ENCODE data around the gene SYCE3.

Gene SYCE3

DNA sequence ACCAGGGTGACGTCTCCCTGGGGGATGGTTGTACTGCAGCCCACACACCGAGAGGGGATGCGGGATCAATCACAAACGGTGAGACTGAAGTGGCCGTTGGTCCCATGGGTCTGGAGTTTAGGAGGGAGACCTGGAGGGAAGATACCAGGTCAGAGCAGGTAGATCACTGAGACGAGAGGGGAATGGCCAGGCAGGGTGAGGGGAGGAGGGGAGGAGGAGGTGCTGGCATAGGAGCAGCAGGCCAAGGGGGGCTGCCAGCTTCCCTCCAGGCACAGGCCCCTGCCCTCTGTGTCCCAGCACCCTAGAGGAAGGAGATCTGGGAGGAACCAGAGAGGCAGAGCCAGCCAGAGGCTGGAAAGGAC, 44.9 kb upstream of the SYCE3 start:
- TF ChIP-seq, protein P1, sequence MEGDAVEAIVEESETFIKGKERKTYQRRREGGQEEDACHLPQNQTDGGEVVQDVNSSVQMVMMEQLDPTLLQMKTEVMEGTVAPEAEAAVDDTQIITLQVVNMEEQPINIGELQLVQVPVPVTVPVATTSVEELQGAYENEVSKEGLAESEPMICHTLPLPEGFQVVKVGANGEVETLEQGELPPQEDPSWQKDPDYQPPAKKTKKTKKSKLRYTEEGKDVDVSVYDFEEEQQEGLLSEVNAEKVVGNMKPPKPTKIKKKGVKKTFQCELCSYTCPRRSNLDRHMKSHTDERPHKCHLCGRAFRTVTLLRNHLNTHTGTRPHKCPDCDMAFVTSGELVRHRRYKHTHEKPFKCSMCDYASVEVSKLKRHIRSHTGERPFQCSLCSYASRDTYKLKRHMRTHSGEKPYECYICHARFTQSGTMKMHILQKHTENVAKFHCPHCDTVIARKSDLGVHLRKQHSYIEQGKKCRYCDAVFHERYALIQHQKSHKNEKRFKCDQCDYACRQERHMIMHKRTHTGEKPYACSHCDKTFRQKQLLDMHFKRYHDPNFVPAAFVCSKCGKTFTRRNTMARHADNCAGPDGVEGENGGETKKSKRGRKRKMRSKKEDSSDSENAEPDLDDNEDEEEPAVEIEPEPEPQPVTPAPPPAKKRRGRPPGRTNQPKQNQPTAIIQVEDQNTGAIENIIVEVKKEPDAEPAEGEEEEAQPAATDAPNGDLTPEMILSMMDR (IDR thresholded peaks at IDR 0.05): no peak
- no peak for TF ChIP-seq ZFX (IDR thresholded peaks at IDR 0.05; ENCODE audit: borderline replicate concordance)
- no peak overlapping the region for H3K27ac ChIP-seq

DNA sequence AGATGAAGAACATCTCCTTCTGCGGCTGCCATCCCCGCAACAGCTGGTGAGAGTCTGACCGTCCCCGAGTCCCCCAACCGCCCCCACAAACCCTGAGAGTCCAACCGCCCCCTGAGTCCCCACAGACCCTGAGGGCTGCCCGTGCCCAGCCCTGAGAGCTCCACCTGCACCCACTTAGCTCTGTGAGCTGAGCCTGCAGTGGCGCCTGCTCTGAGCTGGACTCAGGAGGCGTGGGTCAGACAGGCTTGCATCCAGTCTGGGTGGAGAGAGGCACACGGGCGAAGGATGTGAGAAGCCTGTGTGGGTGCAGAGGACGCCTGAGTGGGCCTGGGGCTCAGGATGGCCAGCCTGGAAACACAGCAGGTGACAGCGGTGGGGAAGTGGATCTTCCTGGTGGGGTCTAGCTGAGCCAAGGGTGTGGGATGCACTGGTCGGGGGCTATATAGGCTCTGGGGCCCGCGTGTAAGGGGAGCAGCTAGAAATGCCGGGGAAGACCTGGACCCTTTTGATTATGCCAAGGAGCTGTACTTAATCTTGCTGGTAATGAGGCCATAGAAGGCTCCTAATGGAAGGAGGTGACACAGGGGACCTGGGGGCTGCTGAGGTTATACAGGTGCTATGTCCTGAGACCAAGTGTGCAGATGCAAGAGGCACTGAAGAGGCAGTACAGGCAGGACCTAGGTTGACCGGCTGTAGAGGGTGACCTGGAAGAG, 44.4 kb upstream of the SYCE3 start:
- no peak for TF ChIP-seq ZFX (IDR thresholded peaks at IDR 0.05; ENCODE audit: borderline replicate concordance)
- TF ChIP-seq, protein P1 (IDR thresholded peaks at IDR 0.05): no peak
- no peak overlapping the region for H3K27ac ChIP-seq

DNA sequence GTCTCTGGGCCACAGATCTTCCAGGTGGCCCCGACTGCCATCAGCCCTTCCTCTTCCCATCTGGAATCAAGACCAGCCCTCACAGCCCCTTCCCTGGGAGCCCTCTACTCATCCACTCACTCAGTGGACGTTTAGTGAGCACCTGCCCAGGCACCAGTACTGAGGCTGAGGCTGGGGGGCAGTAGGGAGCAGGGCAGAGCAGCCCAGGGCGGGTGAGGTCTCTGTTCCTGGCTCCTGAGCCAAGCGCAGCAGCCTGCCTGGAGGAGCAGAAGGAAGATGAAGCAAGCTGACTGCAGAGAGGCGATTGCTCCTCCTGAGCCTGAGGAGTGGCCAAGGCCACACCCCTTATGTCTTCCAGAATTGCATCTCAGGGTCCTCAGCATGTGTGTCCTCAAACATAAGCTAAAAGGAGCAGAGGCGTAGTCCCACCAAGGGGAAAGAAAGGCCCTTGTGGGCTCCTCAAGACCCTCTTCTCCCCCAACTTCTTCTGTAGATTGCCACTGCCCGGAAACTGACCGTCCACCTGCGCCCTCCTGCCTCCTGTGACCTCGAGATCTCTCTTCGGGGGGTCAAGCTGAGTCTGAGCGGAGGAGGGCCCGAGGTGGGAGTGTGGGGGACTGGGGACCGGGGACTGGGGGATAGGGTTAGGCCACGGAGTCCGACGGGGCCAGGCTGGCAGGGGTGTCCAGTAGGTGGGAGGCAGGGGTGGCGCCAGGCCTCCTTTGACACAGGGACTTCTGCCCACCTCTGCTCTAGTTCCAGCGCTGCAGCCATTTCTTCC, 43.6 kb upstream of the SYCE3 start:
- no peak overlapping the region for H3K27ac ChIP-seq
- no peak for TF ChIP-seq ZFX (IDR thresholded peaks at IDR 0.05; ENCODE audit: borderline replicate concordance)
- TF ChIP-seq, protein P1 (IDR thresholded peaks at IDR 0.05): no peak

DNA sequence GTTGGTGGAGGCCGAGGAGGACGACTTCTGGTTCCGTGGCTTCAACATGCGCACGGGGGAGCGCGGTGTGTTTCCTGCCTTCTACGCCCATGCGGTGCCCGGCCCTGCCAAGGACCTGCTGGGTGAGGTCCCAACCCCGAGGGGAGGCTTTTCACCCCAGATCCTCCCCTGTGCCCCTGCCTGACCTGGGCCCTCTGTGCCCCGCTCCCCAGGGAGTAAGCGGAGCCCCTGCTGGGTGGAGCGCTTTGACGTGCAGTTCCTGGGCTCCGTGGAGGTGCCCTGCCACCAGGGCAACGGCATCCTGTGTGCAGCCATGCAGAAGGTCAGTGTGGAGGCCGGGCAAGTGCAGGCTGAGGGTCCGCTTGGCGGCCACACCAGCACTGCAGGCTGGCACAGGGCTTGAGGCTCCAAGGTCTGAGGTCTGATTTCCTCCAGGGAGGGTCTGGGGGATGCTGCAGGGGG, 42.9 kb upstream of the SYCE3 start:
- H3K27ac ChIP-seq: no peak overlapping the region
- TF ChIP-seq, protein P1 (IDR thresholded peaks at IDR 0.05): no peak
- TF ChIP-seq ZFX (IDR thresholded peaks at IDR 0.05; ENCODE audit: borderline replicate concordance): no peak

DNA sequence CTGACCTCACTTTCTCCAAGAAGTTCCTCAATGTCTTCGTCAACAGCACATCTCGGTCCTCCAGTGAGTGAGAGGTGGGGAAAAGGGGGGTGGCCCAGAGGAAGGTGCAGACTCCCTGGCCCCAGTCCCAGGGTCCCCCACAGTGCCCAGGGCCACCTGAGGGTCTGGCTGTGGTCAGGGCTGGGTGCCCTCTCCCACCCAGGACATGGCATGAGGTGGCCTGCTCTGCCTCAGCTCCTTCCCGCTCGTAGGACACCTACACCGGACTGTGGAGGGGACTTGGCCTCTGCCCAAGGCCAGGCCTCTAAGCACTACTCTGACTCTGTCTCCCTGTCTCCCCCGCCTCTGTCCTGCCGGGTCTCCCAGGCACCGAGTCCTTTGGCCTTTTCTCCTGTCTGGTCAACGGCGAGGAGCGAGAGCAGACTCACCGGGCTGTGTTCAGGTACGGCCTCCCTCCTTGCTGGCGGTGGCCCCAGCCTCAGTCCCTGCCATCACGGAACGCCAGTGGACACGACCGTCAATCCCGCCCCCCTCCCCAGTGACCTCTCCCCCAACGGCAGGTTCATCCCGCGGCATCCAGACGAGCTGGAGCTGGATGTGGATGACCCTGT, 42.4 kb upstream of the SYCE3 start:
- TF ChIP-seq, protein P1 (IDR thresholded peaks at IDR 0.05): no peak
- TF ChIP-seq ZFX (IDR thresholded peaks at IDR 0.05; ENCODE audit: borderline replicate concordance): no peak
- H3K27ac ChIP-seq: no peak overlapping the region

DNA sequence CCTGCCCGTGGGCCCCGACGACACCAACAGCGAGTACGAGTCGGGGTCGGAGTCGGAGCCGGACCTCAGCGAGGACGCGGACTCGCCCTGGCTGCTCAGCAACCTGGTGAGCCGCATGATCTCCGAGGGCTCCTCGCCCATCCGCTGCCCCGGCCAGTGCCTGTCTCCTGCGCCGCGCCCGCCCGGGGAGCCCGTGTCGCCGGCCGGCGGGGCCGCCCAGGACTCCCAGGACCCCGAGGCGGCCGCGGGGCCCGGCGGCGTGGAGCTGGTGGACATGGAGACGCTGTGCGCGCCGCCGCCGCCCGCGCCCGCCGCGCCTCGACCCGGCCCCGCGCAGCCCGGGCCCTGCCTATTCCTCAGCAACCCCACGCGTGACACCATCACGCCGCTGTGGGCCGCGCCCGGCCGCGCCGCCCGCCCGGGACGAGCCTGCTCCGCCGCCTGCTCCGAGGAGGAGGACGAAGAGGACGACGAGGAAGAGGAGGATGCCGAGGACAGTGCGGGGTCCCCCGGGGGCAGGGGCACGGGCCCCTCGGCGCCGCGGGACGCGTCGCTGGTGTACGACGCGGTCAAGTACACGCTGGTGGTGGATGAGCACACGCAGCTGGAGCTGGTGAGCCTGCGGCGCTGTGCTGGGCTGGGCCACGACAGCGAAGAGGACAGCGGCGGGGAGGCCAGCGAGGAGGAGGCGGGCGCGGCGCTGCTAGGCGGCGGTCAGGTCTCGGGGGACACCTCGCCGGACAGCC, 41.7 kb upstream of the SYCE3 start:
- no peak for TF ChIP-seq ZFX (IDR thresholded peaks at IDR 0.05; ENCODE audit: borderline replicate concordance)
- TF ChIP-seq, protein P1 (IDR thresholded peaks at IDR 0.05): no peak
- H3K27ac ChIP-seq: no peak overlapping the region
